GM12892 (cell line): ENCODE results near the gene GALNT9.

Source experiments
- POLR2A ChIP-seq: IDR thresholded peaks from 2 replicates; pipeline ENCODE4 v1.6.1; 2011; ENCODE audit warnings: low read depth, low read length, control low read depth
- POLR2AphosphoS5 ChIP-seq: IDR thresholded peaks from 2 replicates; pipeline ENCODE4 v1.6.1; 2011; ENCODE audit warnings: low read depth, low read length, control low read depth

GRCh38 chr12:132326646-132327045 is 2.7 kb downstream of the GALNT9 start:
- TF ChIP-seq POLR2AphosphoS5 (no peak), POLR2A (no peak)
